Measurements from ENCODE around the gene PPM1B. TPM values are rescaled to one million over a fixed set of nuclear protein-coding genes. Genes with fewer than 3 reads are reported as not detected.

The PPM1B gene
- total RNA-seq, 2 experiments from 2014 or later = 87.3 to 89.6 TPM

GRCh38 chr2:44212302-44212701 lies 43.6 kb downstream of the PPM1B start:
- H3K36me3 ChIP-seq (ENCODE audit: insufficient read depth, low read length) = peaks cover 41% of the 10 kb centered on the region
- no peaks in the 10 kb centered on the region for H3K27me3 ChIP-seq (ENCODE audit: control insufficient read depth in 1 of 2, insufficient read depth in 2 of 2, low read length in 2 of 2)
- no peaks in the 10 kb centered on the region for H3K9me3 ChIP-seq (ENCODE audit: control insufficient read depth in 1 of 2, insufficient read depth in 1 of 2, low read length in 2 of 2)
- POLR2A ChIA-PET = interaction anchor here (1.5 to 1.7 kb wide), 2 partner anchors 10 to 150 kb away, joined by 3 to 4 read pairs; partner anchors contain the start of gene CAMKMT
- Mint-ChIP-seq H3K27ac (no peak overlapping the region), H3K9me3 (no peaks in the 10 kb centered on the region), H3K36me3 (ENCODE audit: low read depth) (peaks cover 79% of the 10 kb centered on the region), H3K4me1 (ENCODE audit: low read depth) (peaks cover 27% of the 10 kb centered on the region), H3K4me3 (no peak overlapping the region), H3K27me3 (no peaks in the 10 kb centered on the region)
- CTCF ChIA-PET = no interaction called here
- intact Hi-C loops (cut with DNase I, micrococcal nuclease) = no loop called here
- no peak overlapping the region for H3K27ac ChIP-seq (ENCODE audit: low read depth in 1 of 2, low read length in 2 of 2)
- TF ChIP-seq CTCF (IDR thresholded peaks at IDR 0.05) = no peak
- H3K4me3 ChIP-seq (ENCODE audit: low read length) = no peak overlapping the region
- H3K4me1 ChIP-seq (ENCODE audit: insufficient read depth, low read length) = no peaks in the 10 kb centered on the region
- ATAC-seq (ENCODE audit: poor library complexity) (no peak), DNase-seq (no peak)

GRCh38 chr2:44215827-44216226 lies 47.2 kb downstream of the PPM1B start:
- TF ChIP-seq CTCF (IDR thresholded peaks at IDR 0.05) = no peak
- H3K4me3 Mint-ChIP-seq = no peak overlapping the region
- peak overlapping the region; percentile 8 for H3K27ac Mint-ChIP-seq
- H3K27me3 Mint-ChIP-seq = no peaks in the 10 kb centered on the region
- CTCF ChIA-PET = no interaction called here
- POLR2A ChIA-PET = no interaction called here
- intact Hi-C loops (cut with DNase I, micrococcal nuclease) = no loop called here
- no peak for DNase-seq
- H3K36me3 Mint-ChIP-seq (ENCODE audit: low read depth) = peaks cover 76% of the 10 kb centered on the region
- Histone ChIP-seq H3K36me3 (ENCODE audit: insufficient read depth, low read length) (peaks cover 58% of the 10 kb centered on the region), H3K27me3 (ENCODE audit: control insufficient read depth in 1 of 2, insufficient read depth in 2 of 2, low read length in 2 of 2) (no peaks in the 10 kb centered on the region), H3K27ac (ENCODE audit: low read depth in 1 of 2, low read length in 2 of 2) (no peak overlapping the region), H3K4me1 (ENCODE audit: insufficient read depth, low read length) (no peaks in the 10 kb centered on the region), H3K9me3 (ENCODE audit: control insufficient read depth in 1 of 2, insufficient read depth in 1 of 2, low read length in 2 of 2) (no peaks in the 10 kb centered on the region), H3K4me3 (ENCODE audit: low read length) (no peak overlapping the region)
- ATAC-seq (ENCODE audit: poor library complexity) = no peak
- peaks cover 26% of the 10 kb centered on the region for H3K4me1 Mint-ChIP-seq (ENCODE audit: low read depth)
- H3K9me3 Mint-ChIP-seq = no peaks in the 10 kb centered on the region

GRCh38 chr2:44218771-44219170 lies 50.1 kb downstream of the PPM1B start:
- CTCF ChIA-PET = no interaction called here

More at GRCh38 chr2:44218771-44219170, 50.1 kb downstream of the PPM1B start:
- H3K4me3 ChIP-seq (ENCODE audit: low read length) = no peak overlapping the region
- H3K27me3 Mint-ChIP-seq = no peaks in the 10 kb centered on the region
- ATAC-seq (ENCODE audit: poor library complexity) (no peak), DNase-seq (no peak)
- no peak overlapping the region for H3K27ac ChIP-seq (ENCODE audit: low read depth in 1 of 2, low read length in 2 of 2)
- H3K9me3 Mint-ChIP-seq = no peaks in the 10 kb centered on the region
- no peaks in the 10 kb centered on the region for H3K4me1 ChIP-seq (ENCODE audit: insufficient read depth, low read length)
- peaks cover 26% of the 10 kb centered on the region for H3K4me1 Mint-ChIP-seq (ENCODE audit: low read depth)
- intact Hi-C loops (cut with DNase I, micrococcal nuclease) = no loop called here
- no peaks in the 10 kb centered on the region for H3K27me3 ChIP-seq (ENCODE audit: control insufficient read depth in 1 of 2, insufficient read depth in 2 of 2, low read length in 2 of 2)
- H3K4me3 Mint-ChIP-seq = no peak overlapping the region
- peaks cover 77% of the 10 kb centered on the region for H3K36me3 Mint-ChIP-seq (ENCODE audit: low read depth)
- no peaks in the 10 kb centered on the region for H3K9me3 ChIP-seq (ENCODE audit: control insufficient read depth in 1 of 2, insufficient read depth in 1 of 2, low read length in 2 of 2)
- no peak for TF ChIP-seq CTCF (IDR thresholded peaks at IDR 0.05)
- POLR2A ChIA-PET = no interaction called here
- H3K27ac Mint-ChIP-seq = peak overlapping the region; percentile 2
- H3K36me3 ChIP-seq (ENCODE audit: insufficient read depth, low read length) = peaks cover 56% of the 10 kb centered on the region
